Common myeloid progenitor, CD34-positive (primary cell): Measurements from ENCODE around the gene CRADD.
A peak's percentile ranks its signal among the peaks of the same experiment; 100 is the strongest.

Experiments
- CTCF ChIA-PET: fragments of 350-600 bp; sonication (Branson Sonifier 250); formaldehyde crosslinking; loops from one replicate; lab custom pipeline; 2021; ENCODE audit warnings: antibody characterized with exemption; lab: Charles Lee
- POLR2A ChIA-PET: fragments of 350-600 bp; sonication (Branson Sonifier 250); formaldehyde crosslinking; loops from one replicate; lab custom pipeline; 2021; ENCODE audit warnings: antibody characterized with exemption; lab: Charles Lee
- DNase-seq, 3 donors: peaks; one replicate each; pipeline versions ENCODE4 v3.0.0 to v3.0.0-alpha.2; 2013
- H3K27ac ChIP-seq, 2 experiments: 1 replicate in 1 of 2; 2 replicates in 1 of 2; pipeline ENCODE4 v1.7.0; 2013; ENCODE audit warnings: inconsistent platforms in 2 of 2, low read length in 2 of 2, mild to moderate bottlenecking in 2 of 2, low read depth in 1 of 2, moderate library complexity in 1 of 2; ENCODE audit not compliant: severe bottlenecking in 2 of 2, insufficient read depth in 1 of 2, poor library complexity in 1 of 2
- H3K27me3 ChIP-seq, 5 experiments: replicated peaks in 2 of 5; 1 replicate in 3 of 5; 2 replicates in 2 of 5; pipeline versions ENCODE4 v1.6.1 to v1.7.0; 2013; ENCODE audit warnings: low read length in 4 of 5, mild to moderate bottlenecking in 2 of 5, moderate library complexity in 2 of 5, inconsistent platforms in 1 of 5; ENCODE audit not compliant: insufficient read depth in 5 of 5, control insufficient read depth in 4 of 5
- H3K36me3 ChIP-seq, 4 experiments: 1 replicate in 2 of 4; 2 replicates in 2 of 4; pipeline versions ENCODE4 v1.6.1 to v1.7.0; 2013; ENCODE audit warnings: low read length in 3 of 4, control low read depth in 1 of 4, mild to moderate bottlenecking in 1 of 4; ENCODE audit not compliant: control insufficient read depth in 4 of 4, insufficient read depth in 4 of 4
- H3K4me1 ChIP-seq, 4 experiments: 1 replicate in 3 of 4; 2 replicates in 1 of 4; pipeline versions ENCODE4 v1.6.1 to v1.7.1; 2013; ENCODE audit warnings: low read length in 3 of 4, mild to moderate bottlenecking in 3 of 4, control low read depth in 1 of 4, inconsistent platforms in 1 of 4, moderate library complexity in 1 of 4; ENCODE audit not compliant: control insufficient read depth in 4 of 4, insufficient read depth in 4 of 4; ENCODE audit errors: control extremely low read depth in 1 of 4
- H3K4me3 ChIP-seq, 7 experiments: 1 replicate in 4 of 7; 2 replicates in 3 of 7; pipeline versions ENCODE4 v1.5.1 to v1.7.0; 2013; ENCODE audit warnings: mild to moderate bottlenecking in 7 of 7, low read length in 6 of 7, moderate library complexity in 6 of 7, inconsistent platforms in 2 of 7, low read depth in 2 of 7, control low read depth in 1 of 7; ENCODE audit not compliant: insufficient read depth in 4 of 7, control insufficient read depth in 1 of 7; ENCODE audit errors: extremely low read depth in 1 of 7
- H3K9me3 ChIP-seq, 5 experiments: 1 replicate in 4 of 5; 2 replicates in 1 of 5; pipeline versions ENCODE4 v1.6.1 to v1.7.1; 2013; ENCODE audit warnings: low read length in 4 of 5, mild to moderate bottlenecking in 2 of 5, inconsistent platforms in 1 of 5, low read depth in 1 of 5, moderate library complexity in 1 of 5; ENCODE audit not compliant: control insufficient read depth in 4 of 5, insufficient read depth in 2 of 5; ENCODE audit errors: control extremely low read depth in 1 of 5
- whole genome bisulfite sequencing: methylation state at CpG from one replicate; pipeline ENCODE4 v1.1.5; 2013; ENCODE audit not compliant: insufficient coverage; 5-methylcytosine and 5-hydroxymethylcytosine counted together

The CRADD gene

DNA sequence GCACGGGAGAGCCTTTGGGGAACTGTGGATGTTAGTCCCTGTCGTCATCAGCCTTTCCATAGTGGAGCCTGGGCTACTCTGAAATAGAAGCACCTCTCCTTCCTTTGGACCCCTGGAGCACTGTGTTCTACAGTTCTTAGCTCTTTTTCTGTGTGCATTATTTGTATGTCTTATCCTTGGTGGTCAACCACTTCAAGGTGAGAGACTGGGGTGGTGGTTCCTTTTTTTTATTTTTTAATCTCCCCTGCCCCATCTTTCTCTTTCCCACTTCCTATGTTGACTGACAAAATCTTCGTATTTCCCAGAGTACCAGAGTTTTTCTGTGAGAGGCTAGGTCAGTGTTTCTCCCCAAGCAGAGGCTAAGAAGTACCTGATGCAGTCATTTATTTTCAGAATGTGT, 111.7 kb downstream of the CRADD start:
- H3K27me3 ChIP-seq = no peaks in the 10 kb centered on the region
- no peaks in the 10 kb centered on the region for H3K9me3 ChIP-seq
- no peaks in the 10 kb centered on the region for H3K36me3 ChIP-seq
- no peak overlapping the region for H3K4me3 ChIP-seq
- 100% methylated on average over 2 of the region's 3 CpGs for WGBS
- H3K27ac ChIP-seq = no peak overlapping the region
- ChIA-PET POLR2A (no interaction called here), CTCF (interaction anchor here (1.0 to 1.6 kb wide), 2 partner anchors 23 to 314 kb away, joined by 4 read pairs; no protein-coding TSS in a partner anchor)
- DNase-seq = no peak
- H3K4me1 ChIP-seq = peaks cover 7 to 40% (median 25%) of the 10 kb centered on the region in 4 experiments

DNA sequence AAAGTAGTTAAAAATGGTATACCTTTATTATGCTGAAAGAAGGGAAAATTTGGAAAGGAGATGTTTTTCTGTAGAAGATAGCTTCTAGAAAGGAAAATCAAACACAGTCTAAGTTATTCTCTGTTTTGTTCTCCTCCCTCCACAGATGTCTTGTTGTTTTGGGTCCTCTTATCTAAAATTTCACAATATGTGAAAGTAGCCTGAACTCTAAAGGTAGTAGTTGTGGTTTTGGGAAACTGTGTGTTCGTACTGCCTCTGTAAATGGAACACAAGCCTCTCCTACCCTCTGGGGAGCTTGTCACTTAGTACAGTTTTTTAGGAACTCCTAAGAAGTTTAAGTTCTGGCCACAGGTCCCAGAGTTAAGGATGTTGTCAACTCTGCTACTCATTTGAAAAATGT, 112.6 kb downstream of the CRADD start:
- H3K27ac ChIP-seq = no peak overlapping the region
- no peak for DNase-seq
- POLR2A ChIA-PET = no interaction called here
- H3K27me3 ChIP-seq = no peaks in the 10 kb centered on the region
- H3K9me3 ChIP-seq = no peaks in the 10 kb centered on the region
- CTCF ChIA-PET = interaction anchor here (1.6 kb wide), 1 partner anchor 313 kb away, joined by 4 read pairs; no protein-coding TSS in a partner anchor
- no CpG with 5 or more reads among the region's 1 CpG for WGBS
- no peaks in the 10 kb centered on the region for H3K36me3 ChIP-seq
- peaks cover 3 to 30% (median 16%) of the 10 kb centered on the region in 4 experiments for H3K4me1 ChIP-seq
- no peak overlapping the region for H3K4me3 ChIP-seq

DNA sequence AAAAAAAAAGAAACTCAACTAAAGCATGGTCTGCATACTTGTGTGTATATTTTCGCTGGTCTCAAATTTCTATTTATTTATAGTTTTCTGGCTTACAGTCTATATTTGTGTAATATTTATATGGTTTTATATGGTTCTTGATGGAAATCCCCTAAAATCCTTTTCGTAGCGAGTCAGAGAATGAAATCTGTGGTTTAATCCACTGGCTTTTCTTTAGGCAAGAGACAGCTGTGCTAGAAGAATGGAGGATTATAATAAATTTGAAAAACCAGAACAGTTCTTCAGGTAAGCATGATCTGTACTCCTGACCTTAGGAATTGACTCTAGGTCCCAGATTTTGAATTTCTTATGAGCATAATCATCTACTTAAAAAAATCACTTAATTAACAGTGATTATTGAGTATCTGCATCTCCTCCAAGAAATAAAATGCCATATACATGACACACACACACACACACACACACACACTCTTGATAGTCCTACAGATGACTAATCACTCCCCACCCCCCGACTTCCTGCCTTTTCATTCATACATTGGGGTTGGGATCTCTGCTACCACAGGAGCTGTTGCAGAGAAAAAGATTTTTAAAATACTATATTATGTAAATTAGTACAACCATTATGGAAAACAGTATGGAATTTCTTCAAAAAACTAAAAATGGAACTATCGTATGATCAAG, 113.4 kb downstream of the CRADD start:
- WGBS = 94% methylated on average over 3 of the region's 5 CpGs
- peaks cover 3 to 22% (median 13%) of the 10 kb centered on the region in 4 experiments for H3K4me1 ChIP-seq
- H3K36me3 ChIP-seq = no peaks in the 10 kb centered on the region
- H3K27ac ChIP-seq = no peak overlapping the region
- ChIA-PET CTCF (interaction anchor here (3.4 kb wide), 1 partner anchor 23 kb away, joined by 14 read pairs; no protein-coding TSS in a partner anchor), POLR2A (no interaction called here)
- peak; percentile 42 to 77 (median 73) for DNase-seq
- no peaks in the 10 kb centered on the region for H3K9me3 ChIP-seq
- no peaks in the 10 kb centered on the region for H3K27me3 ChIP-seq
- no peak overlapping the region for H3K4me3 ChIP-seq

DNA sequence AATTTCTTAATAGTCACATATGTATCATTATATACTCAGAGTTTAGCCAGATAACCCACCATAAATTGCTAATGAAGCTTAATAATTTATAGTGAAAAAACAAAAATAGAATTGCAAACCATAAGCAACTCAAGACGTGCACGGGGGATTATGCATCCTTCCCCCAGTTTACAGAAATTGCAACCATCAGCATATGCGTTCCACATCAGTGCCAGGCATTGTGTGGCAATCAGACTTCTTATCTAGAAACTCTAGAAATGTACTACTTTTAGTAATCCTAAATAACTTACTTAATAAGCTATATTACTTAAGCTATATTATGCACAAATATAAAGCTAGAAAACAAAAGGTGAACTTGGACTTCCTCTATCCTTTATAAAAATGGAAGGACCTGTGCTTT, 115.8 kb downstream of the CRADD start:
- Histone ChIP-seq H3K27ac (no peak overlapping the region), H3K4me3 (no peak overlapping the region), H3K27me3 (no peaks in the 10 kb centered on the region), H3K4me1 (peaks cover 3 to 24% (median 15%) of the 10 kb centered on the region in 4 experiments), H3K9me3 (no peaks in the 10 kb centered on the region), H3K36me3 (no peaks in the 10 kb centered on the region)
- WGBS = 97% methylated on average over 3 of the region's 3 CpGs
- POLR2A ChIA-PET = no interaction called here
- CTCF ChIA-PET = interaction anchor here (0.7 to 3.4 kb wide), 5 partner anchors 13 to 58 kb away, joined by 3 to 14 read pairs (median 3); no protein-coding TSS in a partner anchor
- no peak for DNase-seq

DNA sequence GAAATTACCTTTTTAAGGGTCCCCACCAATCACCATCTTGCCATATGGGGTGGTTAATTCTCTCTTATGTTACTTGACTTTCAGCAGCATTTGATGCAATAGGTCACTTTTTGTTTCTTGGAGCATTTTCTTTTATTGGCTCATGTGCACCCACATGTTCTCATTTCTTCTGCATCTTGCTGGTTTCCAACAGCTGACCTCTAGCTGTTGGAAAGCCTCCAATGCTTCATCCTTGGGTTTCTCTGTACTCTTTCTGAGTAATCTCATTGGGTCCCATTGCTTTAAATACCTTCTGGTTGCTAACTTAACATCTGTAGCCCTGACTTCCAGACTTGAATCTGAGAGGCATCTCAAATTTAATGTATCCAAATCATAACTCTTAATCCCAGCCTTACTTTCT, 116.8 kb downstream of the CRADD start:
- H3K9me3 ChIP-seq = no peaks in the 10 kb centered on the region
- H3K36me3 ChIP-seq = no peaks in the 10 kb centered on the region
- ChIA-PET POLR2A (no interaction called here), CTCF (interaction anchor here (0.7 kb wide), 1 partner anchor 12 kb away, joined by 3 read pairs; no protein-coding TSS in a partner anchor)
- no peak overlapping the region for H3K27ac ChIP-seq
- no peak for DNase-seq
- H3K4me3 ChIP-seq = no peak overlapping the region
- no peaks in the 10 kb centered on the region for H3K27me3 ChIP-seq
- peaks cover 3 to 20% (median 12%) of the 10 kb centered on the region in 4 experiments for H3K4me1 ChIP-seq

DNA sequence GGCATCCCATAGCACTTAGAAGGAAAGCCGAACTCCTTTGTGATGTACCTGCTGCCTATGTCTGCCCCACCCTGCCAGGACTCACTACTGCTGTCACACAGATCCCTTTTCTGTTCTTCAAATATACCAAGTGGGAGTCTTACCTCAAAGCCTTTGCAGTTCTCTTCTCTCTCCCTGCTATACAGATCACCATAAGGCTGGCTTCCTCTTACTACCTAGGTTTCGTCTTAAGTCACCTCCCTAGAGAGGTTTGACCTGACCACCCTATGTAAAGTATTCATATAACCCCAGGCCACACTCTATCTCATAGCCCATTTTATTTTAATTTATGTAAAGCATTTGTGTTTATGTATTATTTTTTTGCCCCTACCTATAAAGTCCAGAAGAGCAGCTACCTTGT, 117.6 kb downstream of the CRADD start:
- Histone ChIP-seq H3K4me3 (no peak overlapping the region), H3K4me1 (peaks cover 1 to 14% (median 7%) of the 10 kb centered on the region in 4 experiments), H3K9me3 (no peaks in the 10 kb centered on the region), H3K36me3 (no peaks in the 10 kb centered on the region), H3K27me3 (no peaks in the 10 kb centered on the region), H3K27ac (no peak overlapping the region)
- POLR2A ChIA-PET = no interaction called here
- no peak for DNase-seq
- CTCF ChIA-PET = no interaction called here
- 100% methylated on average over 1 of the region's 2 CpGs for WGBS

DNA sequence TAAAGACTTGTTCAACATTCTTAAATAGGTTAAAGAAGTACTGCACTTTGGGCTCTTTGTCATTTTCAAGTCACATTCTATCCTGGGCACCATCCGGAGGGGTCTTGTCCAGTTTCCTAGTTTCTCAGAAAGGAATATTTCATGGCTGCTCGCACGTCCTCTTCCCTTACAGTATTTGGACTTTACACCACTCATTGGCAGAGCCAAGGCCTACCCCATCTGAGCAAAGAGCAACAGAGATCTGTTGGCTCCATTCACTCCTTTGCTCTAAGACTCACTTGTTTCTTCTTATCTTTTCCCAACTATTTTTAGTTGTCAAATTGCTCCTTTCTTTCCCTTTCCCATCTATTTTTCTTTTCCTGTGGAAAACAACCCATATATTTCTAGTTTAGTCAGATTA, 118.2 kb downstream of the CRADD start:
- Histone ChIP-seq H3K4me3 (no peak overlapping the region), H3K36me3 (no peaks in the 10 kb centered on the region), H3K27me3 (no peaks in the 10 kb centered on the region), H3K27ac (no peak overlapping the region), H3K4me1 (peaks cover 0 to 9% (median 5%) of the 10 kb centered on the region in 4 experiments), H3K9me3 (no peaks in the 10 kb centered on the region)
- 100% methylated on average over 2 of the region's 3 CpGs for WGBS
- DNase-seq = no peak
- ChIA-PET POLR2A (no interaction called here), CTCF (interaction anchor here (1.4 kb wide), 1 partner anchor 29 kb away, joined by 3 read pairs; no protein-coding TSS in a partner anchor)
